DMS53 (cell line): Measurements from ENCODE around the gene MRPL12.

Source experiments
- DNase-seq: peaks from one replicate; lab custom pipeline; 2025; lab: John Stamatoyannopoulos, UW

MRPL12 gene

GRCh38 chr17:81740395-81740961 is 37.3 kb downstream of the MRPL12 start:
- DNase-seq, result no peak

GRCh38 chr17:81741049-81741593 is 38.0 kb downstream of the MRPL12 start:
- DNase-seq, result no peak

GRCh38 chr17:81741594-81742452 is 38.7 kb downstream of the MRPL12 start:
- no peak for DNase-seq
